ENCODE results near the gene HSD17B8.

DNA sequence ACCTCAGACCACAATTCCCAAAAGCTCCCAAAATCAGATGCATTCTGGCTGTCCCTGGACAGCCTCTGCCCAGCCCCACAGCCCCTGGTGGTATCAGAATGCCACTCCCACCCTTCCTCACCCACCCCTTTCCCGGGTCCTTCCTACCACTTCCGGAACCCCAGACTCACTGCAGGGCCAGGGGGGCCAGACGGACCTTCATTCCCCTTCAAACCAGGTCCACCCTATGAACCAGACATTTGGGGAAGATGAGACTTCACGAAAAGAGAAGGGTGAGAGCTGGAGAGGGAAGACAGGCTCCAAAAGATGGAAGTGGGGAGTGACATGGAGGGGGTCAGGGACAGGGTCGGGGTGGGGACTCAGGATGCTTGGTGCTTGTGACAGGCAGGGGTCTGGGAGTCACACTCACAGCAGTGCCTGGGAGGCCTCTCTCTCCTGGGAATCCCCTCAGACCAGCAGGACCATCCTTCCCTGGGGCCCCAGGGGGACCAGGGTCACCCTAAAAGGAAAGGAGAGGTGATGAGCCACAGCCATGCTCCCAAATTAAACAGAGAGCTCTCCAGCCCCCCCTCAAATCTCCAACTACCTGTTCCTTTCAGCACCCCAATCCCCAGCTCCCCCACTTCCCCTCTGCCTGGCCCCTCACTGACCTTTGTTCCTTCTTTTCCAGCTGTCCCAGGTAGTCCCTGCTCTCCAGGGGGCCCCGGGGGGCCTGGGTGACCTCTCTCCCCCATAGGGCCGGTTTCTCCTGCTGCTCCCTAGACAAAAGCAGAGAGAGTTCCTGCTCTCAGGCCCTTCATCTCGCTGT, 32.4 kb upstream of the HSD17B8 start:
- TF ChIP-seq TCF7L2 (IDR thresholded peaks at IDR 0.05; ENCODE audit: low read depth, low read length) (no peak), POLR2AphosphoS5 (IDR thresholded peaks at IDR 0.05; ENCODE audit: low read depth, low read length) (no peak)
- TF ChIP-seq, protein P1, sequence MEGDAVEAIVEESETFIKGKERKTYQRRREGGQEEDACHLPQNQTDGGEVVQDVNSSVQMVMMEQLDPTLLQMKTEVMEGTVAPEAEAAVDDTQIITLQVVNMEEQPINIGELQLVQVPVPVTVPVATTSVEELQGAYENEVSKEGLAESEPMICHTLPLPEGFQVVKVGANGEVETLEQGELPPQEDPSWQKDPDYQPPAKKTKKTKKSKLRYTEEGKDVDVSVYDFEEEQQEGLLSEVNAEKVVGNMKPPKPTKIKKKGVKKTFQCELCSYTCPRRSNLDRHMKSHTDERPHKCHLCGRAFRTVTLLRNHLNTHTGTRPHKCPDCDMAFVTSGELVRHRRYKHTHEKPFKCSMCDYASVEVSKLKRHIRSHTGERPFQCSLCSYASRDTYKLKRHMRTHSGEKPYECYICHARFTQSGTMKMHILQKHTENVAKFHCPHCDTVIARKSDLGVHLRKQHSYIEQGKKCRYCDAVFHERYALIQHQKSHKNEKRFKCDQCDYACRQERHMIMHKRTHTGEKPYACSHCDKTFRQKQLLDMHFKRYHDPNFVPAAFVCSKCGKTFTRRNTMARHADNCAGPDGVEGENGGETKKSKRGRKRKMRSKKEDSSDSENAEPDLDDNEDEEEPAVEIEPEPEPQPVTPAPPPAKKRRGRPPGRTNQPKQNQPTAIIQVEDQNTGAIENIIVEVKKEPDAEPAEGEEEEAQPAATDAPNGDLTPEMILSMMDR (IDR thresholded peaks at IDR 0.05), result no peak
- TF ChIP-seq, protein P2, sequence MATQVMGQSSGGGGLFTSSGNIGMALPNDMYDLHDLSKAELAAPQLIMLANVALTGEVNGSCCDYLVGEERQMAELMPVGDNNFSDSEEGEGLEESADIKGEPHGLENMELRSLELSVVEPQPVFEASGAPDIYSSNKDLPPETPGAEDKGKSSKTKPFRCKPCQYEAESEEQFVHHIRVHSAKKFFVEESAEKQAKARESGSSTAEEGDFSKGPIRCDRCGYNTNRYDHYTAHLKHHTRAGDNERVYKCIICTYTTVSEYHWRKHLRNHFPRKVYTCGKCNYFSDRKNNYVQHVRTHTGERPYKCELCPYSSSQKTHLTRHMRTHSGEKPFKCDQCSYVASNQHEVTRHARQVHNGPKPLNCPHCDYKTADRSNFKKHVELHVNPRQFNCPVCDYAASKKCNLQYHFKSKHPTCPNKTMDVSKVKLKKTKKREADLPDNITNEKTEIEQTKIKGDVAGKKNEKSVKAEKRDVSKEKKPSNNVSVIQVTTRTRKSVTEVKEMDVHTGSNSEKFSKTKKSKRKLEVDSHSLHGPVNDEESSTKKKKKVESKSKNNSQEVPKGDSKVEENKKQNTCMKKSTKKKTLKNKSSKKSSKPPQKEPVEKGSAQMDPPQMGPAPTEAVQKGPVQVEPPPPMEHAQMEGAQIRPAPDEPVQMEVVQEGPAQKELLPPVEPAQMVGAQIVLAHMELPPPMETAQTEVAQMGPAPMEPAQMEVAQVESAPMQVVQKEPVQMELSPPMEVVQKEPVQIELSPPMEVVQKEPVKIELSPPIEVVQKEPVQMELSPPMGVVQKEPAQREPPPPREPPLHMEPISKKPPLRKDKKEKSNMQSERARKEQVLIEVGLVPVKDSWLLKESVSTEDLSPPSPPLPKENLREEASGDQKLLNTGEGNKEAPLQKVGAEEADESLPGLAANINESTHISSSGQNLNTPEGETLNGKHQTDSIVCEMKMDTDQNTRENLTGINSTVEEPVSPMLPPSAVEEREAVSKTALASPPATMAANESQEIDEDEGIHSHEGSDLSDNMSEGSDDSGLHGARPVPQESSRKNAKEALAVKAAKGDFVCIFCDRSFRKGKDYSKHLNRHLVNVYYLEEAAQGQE (IDR thresholded peaks at IDR 0.05; ENCODE audit: insufficient read depth in 1 of 2, low read depth in 2 of 2, low read length in 1 of 2), result no peak
